Mesothelial cell of epicardium (in vitro differentiated cells): Measurements from ENCODE around the gene PDLIM1. TPM values are rescaled to one million over a fixed set of nuclear protein-coding genes. Genes with fewer than 3 reads are reported as not detected.

ENCODE experiments used
- DNase-seq, 2 experiments: peaks; one replicate each; pipeline ENCODE4 v3.0.0; 2021; ENCODE audit warnings: low spot score in 2 of 2; ENCODE audit not compliant: unreplicated experiment in 2 of 2
- H3K27ac Mint-ChIP-seq: 2 replicates; pipeline ENCODE4 v1.8.0; 2021; ENCODE audit warnings: mixed read lengths
- H3K27me3 Mint-ChIP-seq: 2 replicates; pipeline ENCODE4 v1.8.0; 2021; ENCODE audit warnings: low read depth, mixed read lengths
- H3K36me3 Mint-ChIP-seq: 2 replicates; pipeline ENCODE4 v1.8.0; 2021; ENCODE audit warnings: mixed read lengths
- H3K4me1 Mint-ChIP-seq: 2 replicates; pipeline ENCODE4 v1.8.0; 2021; ENCODE audit warnings: mixed read lengths
- H3K4me3 Mint-ChIP-seq: 2 replicates; pipeline ENCODE4 v1.8.0; 2021; ENCODE audit warnings: mild to moderate bottlenecking, moderate library complexity, mixed read lengths
- H3K9me3 Mint-ChIP-seq: 2 replicates; pipeline ENCODE4 v1.8.0; 2021; ENCODE audit warnings: mixed read lengths
- CTCF ChIP-seq: fragments of 200-600 bp; sonication (generic); IDR thresholded peaks from one replicate; pipeline ENCODE4 v1.5.0; 2021; ENCODE audit warnings: antibody characterized with exemption; ENCODE audit not compliant: unreplicated experiment
- total RNA-seq: library from RNA; stranded (reverse); gene quantifications from 3 replicates; pipeline ENCODE4 v1.2.1, GENCODE V29; 2021

Gene PDLIM1
- total RNA-seq, 1 donor from 2014 or later = 121 TPM

- Mint-ChIP-seq H3K9me3 (peaks cover 3% of the 10 kb centered on the region), H3K4me1 (peaks cover 36% of the 10 kb centered on the region), H3K27me3 (no peaks in the 10 kb centered on the region), H3K4me3 (no peak overlapping the region), H3K27ac (peak overlapping the region; percentile 83), H3K36me3 (no peaks in the 10 kb centered on the region)
- DNase-seq = no peak
- no peak for TF ChIP-seq CTCF
These were observed 15.0 kb downstream of the PDLIM1 start for GRCh38 chr10:95275726-95276366.

GRCh38 chr10:95273393-95274312 lies 17.1 kb downstream of the PDLIM1 start:
- no peak for TF ChIP-seq CTCF
- H3K9me3 Mint-ChIP-seq = peaks cover 3% of the 10 kb centered on the region
- H3K36me3 Mint-ChIP-seq = no peaks in the 10 kb centered on the region
- no peak for DNase-seq
- peaks cover 37% of the 10 kb centered on the region for H3K4me1 Mint-ChIP-seq
- H3K27ac Mint-ChIP-seq = peak overlapping the region; percentile 88
- H3K4me3 Mint-ChIP-seq = no peak overlapping the region
- H3K27me3 Mint-ChIP-seq = no peaks in the 10 kb centered on the region

GRCh38 chr10:95268438-95268837 lies 22.4 kb downstream of the PDLIM1 start:
- no peaks in the 10 kb centered on the region for H3K27me3 Mint-ChIP-seq
- no peaks in the 10 kb centered on the region for H3K9me3 Mint-ChIP-seq
- H3K4me1 Mint-ChIP-seq = peaks cover 40% of the 10 kb centered on the region
- DNase-seq = peak in 1 of 2 experiments; percentile 33
- H3K4me3 Mint-ChIP-seq = no peak overlapping the region
- no peak for TF ChIP-seq CTCF
- H3K27ac Mint-ChIP-seq = peak overlapping the region; percentile 98
- peaks cover 3% of the 10 kb centered on the region for H3K36me3 Mint-ChIP-seq

- H3K4me1 Mint-ChIP-seq = peaks cover 41% of the 10 kb centered on the region
- no peaks in the 10 kb centered on the region for H3K9me3 Mint-ChIP-seq
- H3K36me3 Mint-ChIP-seq = peaks cover 7% of the 10 kb centered on the region
- H3K4me3 Mint-ChIP-seq = no peak overlapping the region
- no peak for DNase-seq
- no peak overlapping the region for H3K27ac Mint-ChIP-seq
- H3K27me3 Mint-ChIP-seq = no peaks in the 10 kb centered on the region
- no peak for TF ChIP-seq CTCF
These were observed 23.6 kb downstream of the PDLIM1 start for GRCh38 chr10:95267251-95267650.

GRCh38 chr10:95266674-95267095 lies 24.1 kb downstream of the PDLIM1 start:
- Mint-ChIP-seq H3K27ac (peak overlapping the region; percentile 96), H3K4me1 (peaks cover 41% of the 10 kb centered on the region), H3K4me3 (no peak overlapping the region), H3K9me3 (no peaks in the 10 kb centered on the region), H3K36me3 (peaks cover 7% of the 10 kb centered on the region), H3K27me3 (no peaks in the 10 kb centered on the region)
- no peak for DNase-seq
- no peak for TF ChIP-seq CTCF
